Muscle of back (tissue), 11 donors: ENCODE data around the gene CLDN20. TPM values are rescaled to one million over a fixed set of nuclear protein-coding genes. Genes with fewer than 3 reads are reported as not detected.
"Not testable (repeated sequence)": the region's sequence is repeated elsewhere in the genome, so short reads cannot be mapped to it uniquely, and the experiment has no call there.

Experiments
- DNase-seq, 3 donors: peaks; one replicate each; pipeline versions ENCODE4 v3.0.0 to v3.0.0-alpha.2; 2013
- polyA plus RNA-seq, 10 donors: library from polyadenylated mRNA; unstranded; fragments of 120-200 nt; gene quantifications; one replicate each; pipeline ENCODE4 v1.2.1, GENCODE V29; 2013; ENCODE audit not compliant: insufficient read length in 10 of 10

CLDN20 gene
- polyA plus RNA-seq, 10 donors, result 0.30 to 1.4 (median 0.49) TPM

DNA sequence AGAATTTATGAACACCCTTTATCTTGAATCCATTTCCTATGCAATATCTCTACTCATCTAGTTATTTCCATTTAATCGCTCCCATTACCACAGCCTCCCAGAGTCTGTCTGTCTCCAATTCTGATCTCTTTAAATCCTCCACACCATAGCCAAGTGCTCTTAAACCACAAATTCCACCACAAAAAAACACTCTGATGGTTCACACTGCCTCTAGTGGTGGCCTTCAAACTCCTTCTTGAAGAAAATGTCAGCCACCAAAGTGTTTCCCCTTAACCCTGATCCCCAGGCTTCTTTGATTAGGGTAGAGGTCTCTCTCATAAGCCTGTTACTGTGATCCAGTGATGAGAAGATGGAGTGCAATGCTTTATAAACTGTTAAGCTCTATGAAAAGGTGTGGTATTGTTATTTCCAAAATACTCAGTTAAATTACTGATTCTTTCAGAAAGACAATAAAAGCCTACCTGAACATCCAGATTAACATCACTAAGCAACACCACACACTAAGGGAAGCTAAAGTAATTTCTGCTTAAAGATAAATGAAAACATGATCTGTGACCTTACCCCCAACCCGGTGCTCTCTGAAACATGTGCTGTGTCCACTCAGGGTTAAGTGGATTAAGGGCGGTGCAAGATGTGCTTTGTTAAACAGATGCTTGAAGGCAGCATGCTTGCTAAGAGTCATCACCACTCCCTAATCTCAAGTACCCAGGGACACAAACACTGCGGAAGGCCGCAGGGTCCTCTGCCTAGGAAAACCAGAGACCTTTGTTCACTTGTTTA is 4.5 kb downstream of the CLDN20 start:
- DNase-seq, result not testable (repeated sequence)

DNA sequence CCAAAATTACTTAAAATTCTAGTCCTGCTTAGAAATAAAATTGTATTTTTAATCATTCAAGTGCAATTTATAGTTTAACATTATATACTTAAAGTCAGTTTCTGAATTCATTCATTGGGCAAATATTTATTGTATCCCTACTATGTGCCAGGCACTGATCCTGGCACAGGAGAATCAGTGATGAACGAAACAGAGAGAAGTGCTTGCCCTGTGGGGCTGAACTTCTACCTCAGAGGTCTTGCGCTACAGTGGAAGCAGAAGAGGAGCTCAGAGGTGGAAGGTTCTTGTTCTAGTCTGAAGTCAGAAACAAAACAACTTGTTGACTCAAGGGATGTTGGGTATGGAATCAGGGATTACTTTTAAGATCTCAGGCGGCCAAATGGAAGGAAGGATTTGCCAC is 6.0 kb downstream of the CLDN20 start:
- no peak for DNase-seq

DNA sequence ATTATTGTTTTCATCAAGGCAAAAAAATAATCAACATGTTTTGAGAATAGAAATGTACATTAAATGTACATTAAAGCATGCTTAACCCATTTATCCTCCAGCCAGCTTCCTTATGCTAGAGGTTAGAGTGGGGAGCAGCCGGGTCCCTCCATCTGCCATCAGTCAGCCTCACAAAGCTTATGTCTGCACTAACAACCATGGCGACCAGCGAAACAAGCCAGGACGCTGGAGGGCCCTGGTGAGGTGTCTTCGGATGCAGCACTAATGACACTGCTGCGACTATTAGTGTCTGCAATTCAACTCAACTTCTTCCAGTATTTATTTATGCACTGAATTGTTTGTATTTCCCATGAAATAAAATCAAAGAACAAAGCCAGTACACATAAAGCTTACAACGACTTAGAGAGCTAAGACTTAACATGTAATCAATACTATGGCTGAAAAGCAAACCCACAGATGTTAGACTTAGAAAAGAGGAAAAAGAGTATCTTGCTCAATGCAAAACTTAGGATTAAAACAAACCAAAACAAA is 6.8 kb downstream of the CLDN20 start:
- DNase-seq, result no peak

DNA sequence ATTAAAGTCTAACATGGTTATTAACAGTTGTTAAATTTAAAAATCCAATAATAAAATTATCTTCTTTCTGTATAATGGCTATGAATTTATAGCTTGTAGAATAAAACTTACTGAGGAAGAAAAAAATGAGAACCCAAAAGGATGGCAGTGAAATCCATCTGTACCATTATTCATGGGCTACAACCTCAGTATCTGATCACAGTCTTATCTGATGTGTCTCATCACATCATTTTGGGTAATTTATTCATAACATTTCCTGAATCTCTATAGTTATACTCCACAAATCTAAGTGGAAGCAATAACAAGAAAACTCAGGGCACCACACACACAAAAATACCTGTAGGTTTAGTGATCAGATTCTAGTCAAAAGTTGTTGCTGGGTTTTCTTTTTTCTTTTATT is 7.3 kb downstream of the CLDN20 start:
- no peak for DNase-seq

DNA sequence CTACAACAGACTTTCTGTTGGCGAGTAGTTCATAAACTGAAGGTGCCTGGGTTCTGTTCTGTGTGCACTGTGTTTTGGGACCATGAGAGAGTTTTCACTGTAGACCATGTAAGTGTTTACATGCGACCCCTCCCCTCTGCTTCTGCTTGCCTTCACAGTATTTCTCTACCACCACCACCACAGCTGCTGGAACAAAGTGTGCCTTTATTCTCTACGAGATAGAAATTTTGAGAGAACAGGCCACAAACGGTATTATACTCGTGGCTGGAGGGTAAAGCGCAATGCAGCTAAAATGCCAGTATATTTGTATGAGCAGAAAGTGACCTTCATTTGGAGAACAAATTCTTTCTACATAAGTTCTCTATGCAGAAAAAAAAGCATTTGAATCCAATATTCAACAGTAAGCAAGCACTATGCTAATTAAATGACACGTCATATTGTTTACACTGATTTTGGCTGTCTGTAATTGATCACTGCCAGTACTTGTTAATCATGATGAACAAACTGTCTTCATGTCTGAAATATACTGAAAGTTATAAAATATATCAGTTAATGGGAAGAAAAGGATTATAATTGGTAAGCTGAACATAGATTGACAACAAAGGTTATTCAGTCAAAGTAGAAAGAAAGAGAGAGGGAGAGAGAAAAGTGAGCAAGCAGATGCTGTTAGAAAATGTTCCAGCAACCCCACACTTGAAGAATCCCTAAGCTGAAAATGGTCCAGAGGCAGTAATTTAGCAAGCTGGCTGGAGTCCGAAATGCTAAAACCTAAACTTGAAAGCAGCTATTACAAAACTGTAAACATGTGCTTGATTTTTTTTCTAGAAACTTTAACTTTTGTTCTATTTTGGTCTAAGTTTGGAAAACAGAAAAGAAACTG is 8.8 kb downstream of the CLDN20 start:
- peak in 2 of 3 donors; percentile 41 to 75 for DNase-seq

DNA sequence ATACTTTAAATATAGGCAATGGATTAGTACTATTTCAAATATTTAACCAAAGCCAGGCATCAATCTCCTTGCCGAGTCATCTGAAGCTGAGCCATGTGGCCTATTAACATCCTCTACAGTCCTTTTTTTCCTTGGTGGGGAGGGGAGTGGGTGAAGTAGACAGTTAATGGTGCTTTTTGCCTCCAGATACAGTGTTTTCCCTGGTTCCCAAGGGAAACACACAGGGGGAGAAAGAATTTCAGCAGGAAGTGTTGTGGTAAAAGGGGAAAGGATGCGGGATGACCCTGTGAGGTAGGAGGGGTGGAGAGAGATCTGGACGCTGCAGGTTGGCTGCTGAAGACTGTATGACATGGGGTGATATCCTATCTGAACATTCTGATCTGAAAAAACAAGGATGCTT is 9.6 kb downstream of the CLDN20 start:
- peak; percentile 13 to 93 (median 30) for DNase-seq

DNA sequence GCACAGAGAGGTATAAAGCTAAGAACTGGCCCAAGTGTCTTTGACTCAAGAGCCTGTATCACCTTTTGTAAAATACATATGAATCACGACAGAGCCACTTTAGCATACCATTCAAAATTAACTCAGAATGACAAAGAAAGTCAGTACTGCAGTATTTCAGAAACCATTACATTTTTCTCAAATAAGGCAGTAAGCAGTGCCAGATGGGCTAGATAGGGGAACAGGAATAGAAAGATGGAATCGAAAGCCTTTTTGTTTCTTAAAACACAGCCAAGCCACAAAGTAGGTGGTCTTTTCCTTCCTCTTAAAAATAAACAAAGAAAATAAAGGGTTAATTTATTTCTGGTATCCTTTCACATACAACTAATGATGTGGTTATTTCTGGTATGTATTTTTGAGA is 10.3 kb downstream of the CLDN20 start:
- peak in 1 of 3 donors; percentile 65 for DNase-seq

DNA sequence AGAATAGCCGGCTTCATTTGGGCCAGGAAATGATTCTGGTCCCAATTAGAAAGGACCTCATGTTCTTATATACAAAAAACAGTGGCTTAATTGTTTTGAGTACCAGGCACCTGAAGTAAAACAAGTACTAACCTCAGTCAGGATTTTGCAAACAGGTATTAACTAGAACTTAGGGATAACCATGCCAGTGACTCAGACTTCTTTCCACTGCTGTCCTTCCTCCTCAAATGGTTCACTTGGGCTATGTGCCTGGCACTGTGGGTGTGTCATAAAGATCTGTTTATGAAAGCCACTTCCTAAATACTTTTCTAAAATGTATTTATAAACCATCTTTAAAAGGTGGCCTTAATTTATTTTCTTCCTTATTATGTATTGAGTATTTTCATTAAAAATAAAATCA is 10.7 kb downstream of the CLDN20 start:
- no peak for DNase-seq

DNA sequence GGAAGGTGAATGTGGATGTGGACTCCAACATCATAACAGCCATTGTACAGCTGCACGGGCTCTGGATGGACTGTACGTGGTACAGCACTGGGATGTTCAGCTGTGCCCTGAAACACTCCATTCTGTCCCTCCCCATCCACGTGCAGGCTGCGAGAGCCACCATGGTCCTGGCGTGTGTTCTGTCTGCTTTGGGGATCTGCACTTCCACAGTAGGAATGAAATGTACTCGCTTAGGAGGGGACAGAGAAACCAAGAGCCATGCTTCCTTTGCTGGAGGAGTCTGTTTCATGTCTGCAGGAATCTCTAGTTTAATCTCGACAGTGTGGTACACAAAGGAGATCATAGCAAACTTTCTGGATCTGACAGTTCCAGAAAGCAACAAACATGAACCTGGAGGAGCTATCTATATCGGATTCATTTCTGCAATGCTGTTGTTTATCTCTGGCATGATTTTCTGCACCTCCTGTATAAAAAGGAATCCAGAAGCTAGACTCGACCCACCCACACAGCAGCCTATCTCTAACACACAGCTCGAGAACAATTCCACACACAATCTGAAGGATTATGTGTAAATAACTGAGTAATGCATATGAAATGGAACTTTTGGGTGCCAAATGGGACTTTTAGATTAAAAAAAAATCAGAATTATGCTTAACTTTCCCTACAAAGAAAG is 12.1 kb downstream of the CLDN20 start:
- no peak for DNase-seq

DNA sequence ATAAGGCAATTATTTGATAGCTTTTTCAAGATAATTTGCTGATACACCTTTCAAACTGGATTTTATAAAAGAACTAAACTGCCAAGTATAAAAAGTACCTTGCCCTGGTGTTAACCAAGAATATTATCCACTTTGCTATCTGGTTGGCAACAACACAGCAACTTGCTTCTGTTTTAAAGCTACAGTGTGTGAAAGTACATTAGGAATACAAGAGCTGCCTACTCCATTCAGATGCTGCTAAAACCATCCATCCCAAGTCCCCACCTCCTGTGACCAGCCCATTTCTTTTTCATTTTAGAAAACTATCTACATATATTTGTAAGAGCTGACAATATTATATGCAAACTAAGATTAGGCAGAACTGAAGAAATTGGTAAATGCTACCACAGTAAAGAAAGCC is 12.8 kb downstream of the CLDN20 start:
- no peak for DNase-seq

DNA sequence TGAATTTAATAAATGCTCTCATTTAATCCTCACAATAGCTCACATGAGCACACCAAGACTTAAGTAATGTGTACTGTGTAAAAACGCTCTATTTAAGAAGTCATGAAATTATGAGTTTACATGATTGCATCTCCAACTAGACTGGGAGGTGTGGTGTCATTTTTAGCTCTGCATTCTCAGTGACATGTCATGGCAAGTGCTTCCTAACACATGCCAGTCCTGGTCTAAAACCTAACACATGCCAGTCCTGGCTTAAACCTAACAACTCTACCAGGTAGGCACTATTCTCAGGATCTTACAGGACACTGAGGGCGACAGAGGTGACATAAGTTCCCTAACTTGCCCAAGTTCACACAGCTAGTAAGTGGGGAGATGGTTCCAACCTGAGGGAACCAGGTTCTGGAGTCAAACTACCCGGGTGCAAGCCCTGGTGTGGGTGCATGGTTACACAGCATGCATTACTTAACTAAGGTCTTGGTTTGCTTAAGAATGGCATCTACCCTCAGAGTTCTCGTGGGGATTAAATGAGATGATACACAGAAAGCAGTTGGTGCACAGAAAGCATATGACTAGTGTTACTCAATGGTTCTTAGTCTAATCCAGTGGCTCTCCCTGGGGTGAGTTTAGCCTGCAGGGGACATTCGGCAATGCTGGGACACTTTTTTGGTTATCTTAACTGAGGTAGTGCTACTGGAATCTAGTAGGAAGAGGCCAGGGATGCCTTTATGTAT is 14.7 kb downstream of the CLDN20 start:
- no peak for DNase-seq

DNA sequence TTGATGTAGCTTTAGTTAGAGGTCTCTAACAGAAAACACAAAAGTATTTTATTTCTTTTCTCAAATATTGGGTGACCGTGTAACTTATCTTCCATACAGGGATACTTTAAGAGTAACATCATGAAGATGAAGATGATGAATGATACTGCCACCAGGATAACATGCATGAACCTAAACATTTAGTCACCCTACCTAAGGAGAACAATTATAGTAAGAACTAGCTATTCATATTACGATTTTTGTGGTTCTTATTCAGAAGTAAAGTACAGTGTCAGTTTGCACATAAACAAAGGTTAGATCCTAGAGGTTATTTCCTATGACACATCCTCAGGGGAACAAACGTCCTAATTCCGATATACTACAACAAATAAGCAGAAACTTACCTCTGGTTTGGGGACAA is 21.0 kb downstream of the CLDN20 start:
- DNase-seq, result no peak

DNA sequence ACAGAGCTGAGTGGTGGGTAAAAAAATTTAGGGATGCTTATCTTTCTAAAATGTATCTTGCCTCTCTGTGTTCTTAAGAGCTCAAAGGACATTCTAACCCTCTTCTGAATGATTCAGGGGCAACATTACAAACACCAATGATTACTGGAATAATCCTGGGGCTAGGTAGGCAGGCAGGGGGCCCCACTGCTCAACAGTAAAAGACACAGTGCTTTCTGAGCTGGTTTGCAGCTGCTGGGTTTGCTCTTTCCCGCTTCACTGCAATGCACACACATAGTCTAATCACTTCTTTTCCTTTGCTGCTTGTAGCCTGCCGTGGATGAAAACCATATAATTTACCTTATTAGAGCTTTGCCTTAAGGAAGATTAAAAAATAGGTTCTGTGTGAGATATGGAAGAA is 23.9 kb downstream of the CLDN20 start:
- no peak for DNase-seq

DNA sequence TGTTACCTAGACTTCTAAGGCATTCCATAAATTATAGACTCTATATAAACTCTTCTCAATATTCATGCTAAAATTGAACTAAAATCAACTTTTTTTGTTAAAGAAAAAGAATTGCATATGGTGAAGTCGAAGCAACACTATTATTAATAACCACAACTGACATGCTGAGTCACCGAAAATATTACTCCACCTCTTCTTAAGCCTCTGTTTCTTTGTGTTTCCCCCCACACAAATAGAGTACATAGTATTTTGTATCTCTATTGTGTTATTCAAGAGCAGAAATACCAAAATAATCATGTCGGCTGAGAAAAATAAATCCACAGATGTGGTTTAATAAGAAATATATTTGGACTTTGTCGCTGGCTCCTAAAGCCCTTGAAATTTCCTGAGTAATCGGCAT is 26.7 kb downstream of the CLDN20 start:
- DNase-seq, result no peak

DNA sequence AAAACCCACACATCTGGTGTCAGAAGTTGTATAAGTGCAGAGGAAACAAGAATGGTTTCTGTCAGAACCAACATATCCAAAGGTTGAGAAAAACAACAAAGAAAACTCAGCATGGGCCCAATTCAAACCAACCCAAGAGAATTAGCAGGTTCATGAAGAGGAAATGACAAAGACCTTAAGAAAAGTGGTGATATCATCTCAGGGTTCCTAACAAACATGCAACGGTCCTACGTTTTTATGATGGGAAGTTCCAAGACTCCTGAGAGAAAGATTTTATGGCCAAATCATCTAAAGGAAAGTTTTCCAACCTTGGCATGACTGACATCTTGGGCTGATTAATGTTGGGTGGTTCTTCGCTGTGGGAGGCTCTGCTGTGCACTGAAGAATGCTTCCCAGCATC is 27.5 kb downstream of the CLDN20 start:
- DNase-seq, result no peak

DNA sequence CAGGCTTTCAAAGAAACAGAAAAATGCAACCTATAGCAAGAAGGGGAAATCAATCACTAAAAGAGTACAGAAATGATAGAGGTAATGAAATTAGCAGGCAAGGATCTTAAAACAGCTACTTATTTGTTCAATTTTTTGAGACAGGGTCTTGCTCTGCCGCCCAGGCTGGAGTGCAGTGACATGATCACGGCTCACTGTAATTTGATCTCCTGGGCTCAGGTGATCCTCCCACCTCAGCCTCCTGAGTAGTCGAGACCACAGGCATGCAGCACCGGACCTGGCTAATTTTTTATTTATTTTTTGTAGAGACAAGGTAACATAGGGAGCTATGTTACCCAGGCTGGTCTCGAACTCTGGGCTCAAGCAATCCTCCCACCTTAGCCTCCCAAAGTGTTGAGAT is 28.9 kb downstream of the CLDN20 start:
- DNase-seq, result no peak

DNA sequence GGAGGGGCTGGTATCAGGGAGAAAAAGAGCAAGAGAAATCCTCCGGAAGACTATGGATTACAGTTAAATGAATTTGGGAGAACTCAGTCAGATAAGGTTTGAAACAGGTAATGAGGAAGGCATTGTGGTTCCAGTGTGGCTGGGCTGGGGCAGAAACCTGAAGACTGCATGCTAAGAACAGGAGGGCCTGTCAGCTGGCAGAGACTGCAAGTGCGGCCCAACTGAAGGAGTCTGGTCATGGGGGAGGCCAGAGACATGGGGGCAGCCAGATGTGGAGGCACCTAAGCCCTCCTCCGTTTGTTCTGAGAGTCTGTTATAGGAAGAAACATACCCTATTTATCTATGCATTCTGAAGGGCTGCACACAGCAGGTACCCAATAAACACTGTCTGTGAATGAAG is 33.9 kb downstream of the CLDN20 start:
- no peak for DNase-seq

DNA sequence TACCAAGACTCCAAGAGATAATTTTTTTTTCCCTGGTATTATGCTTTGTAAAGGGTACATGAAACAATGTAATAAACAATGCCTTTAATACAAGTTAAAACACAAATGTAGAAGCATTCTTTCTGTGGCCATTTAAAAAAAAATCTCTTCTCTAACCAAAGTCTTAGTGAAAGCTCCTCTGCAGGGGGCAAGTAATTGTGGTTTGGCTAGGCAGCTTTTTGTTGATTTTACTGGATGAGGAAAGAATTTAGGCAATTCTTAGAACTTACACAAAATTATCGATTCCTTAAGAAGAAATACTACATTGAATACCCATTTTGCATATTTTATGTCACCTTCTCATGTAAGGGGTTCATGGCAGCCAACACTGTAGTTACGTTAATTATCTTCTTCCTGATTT is 38.1 kb downstream of the CLDN20 start:
- peak in 1 of 3 donors; percentile 31 for DNase-seq

DNA sequence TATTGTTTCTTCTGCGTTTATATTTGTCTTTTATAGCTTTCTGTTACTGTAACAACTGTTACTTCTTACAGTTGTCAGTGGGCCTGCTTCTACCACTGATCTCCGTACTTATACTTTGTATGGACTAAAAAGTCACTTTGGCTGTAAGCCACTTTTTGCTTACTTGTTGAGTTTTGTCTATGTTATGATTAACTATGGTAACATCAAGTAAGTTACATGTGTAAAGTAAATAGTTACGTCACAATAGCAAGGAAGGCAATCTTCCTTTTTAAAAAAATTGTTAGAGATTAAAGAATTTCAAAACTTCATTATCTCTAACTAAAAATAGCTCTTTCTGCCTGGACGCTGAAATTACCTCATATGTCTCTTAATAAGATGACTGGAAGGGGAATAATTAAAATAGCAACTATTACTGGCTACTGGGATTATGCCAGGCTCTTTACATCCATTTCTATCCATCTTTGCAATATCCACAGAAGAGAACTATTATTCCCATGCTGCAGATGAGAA is 39.6 kb downstream of the CLDN20 start:
- DNase-seq, result no peak

DNA sequence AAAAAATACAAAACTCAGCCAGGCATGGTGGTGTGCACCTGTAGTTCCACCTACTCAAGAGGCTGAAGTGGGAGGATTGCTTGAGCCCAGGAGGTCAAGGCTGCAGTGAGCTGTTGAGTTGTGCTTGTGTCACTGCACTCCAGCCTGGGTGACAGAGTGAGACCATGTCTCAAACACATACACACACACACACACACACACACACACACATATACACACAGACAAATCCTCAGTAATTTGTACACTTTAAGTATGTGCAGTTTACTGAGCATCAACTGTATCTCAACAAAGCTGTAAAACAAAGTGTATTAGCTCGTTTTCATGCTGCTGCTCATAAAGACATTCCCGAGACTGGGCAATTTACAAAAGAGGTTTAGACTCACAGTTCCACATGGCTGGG is 43.1 kb downstream of the CLDN20 start:
- DNase-seq, result no peak

DNA sequence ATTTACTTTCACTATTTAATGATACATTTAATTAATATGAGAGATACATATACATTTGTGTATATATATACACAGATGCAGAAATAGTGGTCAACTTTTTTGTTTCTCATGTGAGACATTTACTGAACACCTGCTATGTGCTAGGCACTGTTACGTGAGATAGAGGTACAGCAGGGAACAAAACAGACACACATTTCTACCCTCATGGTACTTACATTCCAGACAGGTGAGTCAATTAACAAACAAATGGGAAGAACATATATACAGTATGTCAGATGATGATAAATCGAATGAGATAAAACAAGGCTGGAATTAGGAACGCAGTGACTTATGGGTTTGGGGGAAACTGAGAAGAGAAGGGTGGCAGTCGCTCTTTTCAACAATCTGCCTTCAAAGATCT is 45.3 kb downstream of the CLDN20 start:
- no peak for DNase-seq
